Measurements from ENCODE around the gene LYSET.

DNA sequence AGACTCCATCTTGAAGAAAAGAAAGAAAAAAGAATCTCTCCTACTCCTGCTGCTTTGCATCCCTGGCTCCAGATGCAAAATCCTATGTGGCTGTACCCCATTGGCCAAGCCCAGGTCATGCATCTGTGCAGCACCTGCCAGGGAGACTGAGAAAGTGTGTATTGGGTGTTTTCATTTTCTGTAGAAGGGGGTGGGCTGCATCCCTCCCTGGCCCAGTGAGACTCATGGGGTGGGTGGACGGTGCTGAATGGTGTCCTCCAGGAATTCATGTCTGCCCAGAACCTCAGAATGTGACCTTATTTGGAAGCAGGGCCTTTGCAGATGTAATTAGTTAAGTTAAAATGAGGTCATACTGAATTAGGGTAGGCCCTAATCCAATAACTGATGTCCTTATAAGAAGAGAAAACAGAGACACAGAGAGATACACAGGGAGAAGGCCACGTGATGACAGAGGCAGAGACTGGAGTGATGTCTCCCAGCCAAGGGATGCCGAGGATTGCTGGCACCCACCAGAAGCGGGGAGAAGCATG lies 23.6 kb upstream of the LYSET start:
- TF ChIP-seq, protein P1, sequence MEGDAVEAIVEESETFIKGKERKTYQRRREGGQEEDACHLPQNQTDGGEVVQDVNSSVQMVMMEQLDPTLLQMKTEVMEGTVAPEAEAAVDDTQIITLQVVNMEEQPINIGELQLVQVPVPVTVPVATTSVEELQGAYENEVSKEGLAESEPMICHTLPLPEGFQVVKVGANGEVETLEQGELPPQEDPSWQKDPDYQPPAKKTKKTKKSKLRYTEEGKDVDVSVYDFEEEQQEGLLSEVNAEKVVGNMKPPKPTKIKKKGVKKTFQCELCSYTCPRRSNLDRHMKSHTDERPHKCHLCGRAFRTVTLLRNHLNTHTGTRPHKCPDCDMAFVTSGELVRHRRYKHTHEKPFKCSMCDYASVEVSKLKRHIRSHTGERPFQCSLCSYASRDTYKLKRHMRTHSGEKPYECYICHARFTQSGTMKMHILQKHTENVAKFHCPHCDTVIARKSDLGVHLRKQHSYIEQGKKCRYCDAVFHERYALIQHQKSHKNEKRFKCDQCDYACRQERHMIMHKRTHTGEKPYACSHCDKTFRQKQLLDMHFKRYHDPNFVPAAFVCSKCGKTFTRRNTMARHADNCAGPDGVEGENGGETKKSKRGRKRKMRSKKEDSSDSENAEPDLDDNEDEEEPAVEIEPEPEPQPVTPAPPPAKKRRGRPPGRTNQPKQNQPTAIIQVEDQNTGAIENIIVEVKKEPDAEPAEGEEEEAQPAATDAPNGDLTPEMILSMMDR (IDR thresholded peaks at IDR 0.05; ENCODE audit: low read length), result no peak
- TF ChIP-seq EZH2 (IDR thresholded peaks at IDR 0.05; ENCODE audit: borderline replicate concordance, low read length), result no peak
